Liver (tissue), 9 donors: Measurements from ENCODE around the gene CA11. TPM values are rescaled to one million over a fixed set of nuclear protein-coding genes. Genes with fewer than 3 reads are reported as not detected.
"Not testable (repeated sequence)": the region's sequence is repeated elsewhere in the genome, so short reads cannot be mapped to it uniquely, and the experiment has no call there.

ENCODE experiments used
- DNase-seq: peaks from one replicate; pipeline ENCODE4 v3.0.0-alpha.2; 2017; ENCODE audit warnings: low spot score
- H3K27ac ChIP-seq, 2 donors: one replicate each; pipeline ENCODE4 v1.7.0; 2013; ENCODE audit warnings: inconsistent platforms in 2 of 2, low read length in 2 of 2, control low read depth in 1 of 2, low read depth in 1 of 2, mild to moderate bottlenecking in 1 of 2
- H3K27me3 ChIP-seq, 4 donors: one replicate each; pipeline versions ENCODE4 v1.6.1 to v1.7.0; 2013; ENCODE audit warnings: low read length in 3 of 4, inconsistent platforms in 1 of 4, mild to moderate bottlenecking in 1 of 4, moderate library complexity in 1 of 4; ENCODE audit not compliant: control insufficient read depth in 4 of 4, insufficient read depth in 4 of 4
- H3K36me3 ChIP-seq, 4 donors: one replicate each; pipeline versions ENCODE4 v1.6.1 to v1.7.0; 2013; ENCODE audit warnings: low read length in 3 of 4, mild to moderate bottlenecking in 3 of 4, low read depth in 1 of 4, moderate library complexity in 1 of 4; ENCODE audit not compliant: control insufficient read depth in 4 of 4, insufficient read depth in 3 of 4
- H3K4me1 ChIP-seq, 4 donors: one replicate each; pipeline versions ENCODE4 v1.6.1 to v1.7.0; 2013; ENCODE audit warnings: low read length in 3 of 4, mild to moderate bottlenecking in 3 of 4, moderate library complexity in 1 of 4; ENCODE audit not compliant: control insufficient read depth in 4 of 4, insufficient read depth in 4 of 4
- H3K4me3 ChIP-seq, 3 donors: one replicate each; pipeline versions ENCODE4 v1.6.1 to v1.7.0; 2013; ENCODE audit warnings: low read length in 3 of 3, control low read depth in 1 of 3, low read depth in 1 of 3, mild to moderate bottlenecking in 1 of 3
- H3K9ac ChIP-seq, 2 donors: one replicate each; pipeline ENCODE4 v1.7.0; 2013; ENCODE audit warnings: low read length in 2 of 2, mild to moderate bottlenecking in 2 of 2, moderate library complexity in 2 of 2, control low read depth in 1 of 2, low read depth in 1 of 2
- H3K9me3 ChIP-seq, 4 donors: one replicate each; pipeline versions ENCODE4 v1.6.1 to v1.7.0; 2013; ENCODE audit warnings: low read length in 3 of 4; ENCODE audit not compliant: control insufficient read depth in 4 of 4
- EGR1 ChIP-seq, 2 donors: IDR thresholded peaks; 2 replicates each; pipeline ENCODE4 v1.6.1; 2016 to 2018; ENCODE audit warnings: antibody characterized with exemption in 2 of 2, low read depth in 2 of 2
- FOXA1 ChIP-seq: IDR thresholded peaks from 2 replicates; pipeline ENCODE4 v1.6.1; 2016; ENCODE audit warnings: antibody characterized with exemption
- FOXA2 ChIP-seq: IDR thresholded peaks from 2 replicates; pipeline ENCODE4 v1.6.1; 2016; ENCODE audit warnings: antibody characterized with exemption
- GABPA ChIP-seq, 2 donors: IDR thresholded peaks in 1 of 2; conservative IDR thresholded peaks in 1 of 2; 2 replicates each; pipeline ENCODE4 v1.6.1; 2016; ENCODE audit warnings: antibody characterized with exemption in 2 of 2, mild to moderate bottlenecking in 1 of 2, moderate library complexity in 1 of 2
- HNF4A ChIP-seq, 2 donors: conservative IDR thresholded peaks; 2 replicates each; pipeline ENCODE4 v1.6.1; 2016; ENCODE audit warnings: antibody characterized with exemption in 2 of 2, mild to moderate bottlenecking in 2 of 2
- HNF4G ChIP-seq: IDR thresholded peaks from 2 replicates; pipeline ENCODE4 v1.6.1; 2016; ENCODE audit warnings: antibody characterized with exemption
- JUND ChIP-seq, 2 donors: IDR thresholded peaks; 2 replicates each; pipeline ENCODE4 v1.6.1; 2016; ENCODE audit warnings: antibody characterized with exemption in 2 of 2
- NR2F2 ChIP-seq: IDR thresholded peaks from 2 replicates; pipeline ENCODE4 v1.6.1; 2016; ENCODE audit warnings: antibody characterized with exemption
- RAD21 ChIP-seq, 2 donors: IDR thresholded peaks; 2 replicates each; pipeline ENCODE4 v1.6.1; 2016; ENCODE audit warnings: antibody characterized with exemption in 2 of 2, mild to moderate bottlenecking in 2 of 2
- RXRA ChIP-seq, 2 donors: IDR thresholded peaks; 2 replicates each; pipeline ENCODE4 v1.6.1; 2017 to 2018; ENCODE audit warnings: antibody characterized with exemption in 2 of 2, mild to moderate bottlenecking in 1 of 2
- SP1 ChIP-seq: IDR thresholded peaks from 2 replicates; pipeline ENCODE4 v1.6.1; 2018; ENCODE audit warnings: antibody characterized with exemption, mild to moderate bottlenecking
- TAF1 ChIP-seq: conservative IDR thresholded peaks from 2 replicates; pipeline ENCODE4 v1.6.1; 2016; ENCODE audit warnings: antibody characterized with exemption, mild to moderate bottlenecking
- YY1 ChIP-seq: IDR thresholded peaks from 2 replicates; pipeline ENCODE4 v1.6.1; 2016; ENCODE audit warnings: antibody characterized with exemption, mild to moderate bottlenecking
- WGBS: extraction: QIAGEN DNeasy Blood & Tissue Kit; methylation state at CpG from one replicate; pipeline ENCODE4 v1.1.7; 2013; 5-methylcytosine and 5-hydroxymethylcytosine counted together
- polyA plus RNA-seq, 2 donors: library from polyadenylated mRNA; stranded (reverse) in 1 of 2; unstranded in 1 of 2; fragments of 200-250 nt in 1 of 2; fragments of >200 nt in 1 of 2; fragmentation: Nextera tagmentation in 1 of 2; extraction: Ambion mirVana in 1 of 2; gene quantifications; one replicate each; pipeline versions ENCODE4 v1.2.1 to v1.2.3, GENCODE V29; 2013 to 2015
- total RNA-seq, 2 donors: library from RNA; depleted of rRNA; stranded (reverse); fragments of >200 nt; gene quantifications; one replicate each; pipeline ENCODE4 v1.2.3, GENCODE V29; 2014
- TF ChIP-seq, protein P1 (sequence below): fragments of 150-350 bp; IDR thresholded peaks from 2 replicates; pipeline ENCODE4 v1.5.1; 2017; ENCODE audit warnings: improper control_type of control experiment, low read depth, low read length; ENCODE audit not compliant: missing input control
- TF ChIP-seq, protein P2 (sequence below): IDR thresholded peaks from 2 replicates; pipeline ENCODE4 v1.6.1; 2016; ENCODE audit warnings: antibody characterized with exemption
- TF ChIP-seq, protein P3 (sequence below): IDR thresholded peaks from 2 replicates; pipeline ENCODE4 v1.6.1; 2016; ENCODE audit warnings: antibody characterized with exemption, mild to moderate bottlenecking
- TF ChIP-seq, protein P4 (sequence below): IDR thresholded peaks from 2 replicates; pipeline ENCODE4 v1.6.1; 2016; ENCODE audit warnings: antibody characterized with exemption
- TF ChIP-seq, protein P5 (sequence below): IDR thresholded peaks from 2 replicates; pipeline ENCODE4 v1.6.1; 2016; ENCODE audit warnings: antibody characterized with exemption
- donor health status: healthy.
- donor health status: healthy.
- donor health status: healthy.
- donor health status: healthy.
- donor health status: healthy.

The CA11 gene
- total and polyA plus RNA-seq, 4 donors = 0.09 to 1.1 (median 0.34) TPM

DNA sequence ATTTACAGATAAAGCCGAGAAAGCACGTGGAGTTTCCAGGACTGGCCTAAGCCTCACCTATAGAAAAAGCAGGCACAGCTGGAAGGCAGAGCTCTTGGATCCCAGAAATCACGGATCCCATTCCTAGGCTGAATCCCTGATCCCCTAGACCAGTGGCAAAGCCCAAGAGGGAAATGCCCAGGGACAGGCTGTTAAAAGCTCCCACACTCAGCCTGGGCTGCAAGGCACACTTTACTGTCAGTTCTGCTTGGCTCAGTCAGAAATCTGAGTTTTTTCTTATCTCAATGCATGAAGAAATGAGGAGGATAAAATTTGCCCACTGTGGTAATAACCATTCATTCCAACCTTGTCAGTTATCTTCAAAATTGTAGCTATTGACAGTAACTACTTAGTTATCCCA lies 41.8 kb upstream of the CA11 start:
- DNase-seq = no peak
- H3K4me1 ChIP-seq = peaks cover 4 to 8% (median 7%) of the 10 kb centered on the region in 4 donors
- WGBS = 97% methylated on average over 3 of the region's 3 CpGs
- no peaks in the 10 kb centered on the region for H3K27me3 ChIP-seq
- TF ChIP-seq FOXA1 (no peak), YY1 (no peak), EGR1 (IDR thresholded peaks at IDR 0.05; ENCODE audit: low read depth in 2 of 2) (no peak), SP1 (no peak), GABPA (IDR thresholded peaks at IDR 0.05 in 1 of 2, conservative IDR thresholded peaks at IDR 0.05 in 1 of 2) (no peak), RXRA (IDR thresholded peaks at IDR 0.05) (no peak), HNF4G (no peak), RAD21 (IDR thresholded peaks at IDR 0.05) (no peak), HNF4A (conservative IDR thresholded peaks at IDR 0.05) (no peak), NR2F2 (no peak), TAF1 (no peak), FOXA2 (no peak), JUND (IDR thresholded peaks at IDR 0.05) (no peak)
- TF ChIP-seq, protein P1, sequence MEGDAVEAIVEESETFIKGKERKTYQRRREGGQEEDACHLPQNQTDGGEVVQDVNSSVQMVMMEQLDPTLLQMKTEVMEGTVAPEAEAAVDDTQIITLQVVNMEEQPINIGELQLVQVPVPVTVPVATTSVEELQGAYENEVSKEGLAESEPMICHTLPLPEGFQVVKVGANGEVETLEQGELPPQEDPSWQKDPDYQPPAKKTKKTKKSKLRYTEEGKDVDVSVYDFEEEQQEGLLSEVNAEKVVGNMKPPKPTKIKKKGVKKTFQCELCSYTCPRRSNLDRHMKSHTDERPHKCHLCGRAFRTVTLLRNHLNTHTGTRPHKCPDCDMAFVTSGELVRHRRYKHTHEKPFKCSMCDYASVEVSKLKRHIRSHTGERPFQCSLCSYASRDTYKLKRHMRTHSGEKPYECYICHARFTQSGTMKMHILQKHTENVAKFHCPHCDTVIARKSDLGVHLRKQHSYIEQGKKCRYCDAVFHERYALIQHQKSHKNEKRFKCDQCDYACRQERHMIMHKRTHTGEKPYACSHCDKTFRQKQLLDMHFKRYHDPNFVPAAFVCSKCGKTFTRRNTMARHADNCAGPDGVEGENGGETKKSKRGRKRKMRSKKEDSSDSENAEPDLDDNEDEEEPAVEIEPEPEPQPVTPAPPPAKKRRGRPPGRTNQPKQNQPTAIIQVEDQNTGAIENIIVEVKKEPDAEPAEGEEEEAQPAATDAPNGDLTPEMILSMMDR = no peak
- TF ChIP-seq, protein P2, sequence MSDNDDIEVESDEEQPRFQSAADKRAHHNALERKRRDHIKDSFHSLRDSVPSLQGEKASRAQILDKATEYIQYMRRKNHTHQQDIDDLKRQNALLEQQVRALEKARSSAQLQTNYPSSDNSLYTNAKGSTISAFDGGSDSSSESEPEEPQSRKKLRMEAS = no peak
- TF ChIP-seq, protein P3, sequence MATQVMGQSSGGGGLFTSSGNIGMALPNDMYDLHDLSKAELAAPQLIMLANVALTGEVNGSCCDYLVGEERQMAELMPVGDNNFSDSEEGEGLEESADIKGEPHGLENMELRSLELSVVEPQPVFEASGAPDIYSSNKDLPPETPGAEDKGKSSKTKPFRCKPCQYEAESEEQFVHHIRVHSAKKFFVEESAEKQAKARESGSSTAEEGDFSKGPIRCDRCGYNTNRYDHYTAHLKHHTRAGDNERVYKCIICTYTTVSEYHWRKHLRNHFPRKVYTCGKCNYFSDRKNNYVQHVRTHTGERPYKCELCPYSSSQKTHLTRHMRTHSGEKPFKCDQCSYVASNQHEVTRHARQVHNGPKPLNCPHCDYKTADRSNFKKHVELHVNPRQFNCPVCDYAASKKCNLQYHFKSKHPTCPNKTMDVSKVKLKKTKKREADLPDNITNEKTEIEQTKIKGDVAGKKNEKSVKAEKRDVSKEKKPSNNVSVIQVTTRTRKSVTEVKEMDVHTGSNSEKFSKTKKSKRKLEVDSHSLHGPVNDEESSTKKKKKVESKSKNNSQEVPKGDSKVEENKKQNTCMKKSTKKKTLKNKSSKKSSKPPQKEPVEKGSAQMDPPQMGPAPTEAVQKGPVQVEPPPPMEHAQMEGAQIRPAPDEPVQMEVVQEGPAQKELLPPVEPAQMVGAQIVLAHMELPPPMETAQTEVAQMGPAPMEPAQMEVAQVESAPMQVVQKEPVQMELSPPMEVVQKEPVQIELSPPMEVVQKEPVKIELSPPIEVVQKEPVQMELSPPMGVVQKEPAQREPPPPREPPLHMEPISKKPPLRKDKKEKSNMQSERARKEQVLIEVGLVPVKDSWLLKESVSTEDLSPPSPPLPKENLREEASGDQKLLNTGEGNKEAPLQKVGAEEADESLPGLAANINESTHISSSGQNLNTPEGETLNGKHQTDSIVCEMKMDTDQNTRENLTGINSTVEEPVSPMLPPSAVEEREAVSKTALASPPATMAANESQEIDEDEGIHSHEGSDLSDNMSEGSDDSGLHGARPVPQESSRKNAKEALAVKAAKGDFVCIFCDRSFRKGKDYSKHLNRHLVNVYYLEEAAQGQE = no peak
- TF ChIP-seq, protein P4, sequence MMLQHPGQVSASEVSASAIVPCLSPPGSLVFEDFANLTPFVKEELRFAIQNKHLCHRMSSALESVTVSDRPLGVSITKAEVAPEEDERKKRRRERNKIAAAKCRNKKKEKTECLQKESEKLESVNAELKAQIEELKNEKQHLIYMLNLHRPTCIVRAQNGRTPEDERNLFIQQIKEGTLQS = no peak
- TF ChIP-seq, protein P5, sequence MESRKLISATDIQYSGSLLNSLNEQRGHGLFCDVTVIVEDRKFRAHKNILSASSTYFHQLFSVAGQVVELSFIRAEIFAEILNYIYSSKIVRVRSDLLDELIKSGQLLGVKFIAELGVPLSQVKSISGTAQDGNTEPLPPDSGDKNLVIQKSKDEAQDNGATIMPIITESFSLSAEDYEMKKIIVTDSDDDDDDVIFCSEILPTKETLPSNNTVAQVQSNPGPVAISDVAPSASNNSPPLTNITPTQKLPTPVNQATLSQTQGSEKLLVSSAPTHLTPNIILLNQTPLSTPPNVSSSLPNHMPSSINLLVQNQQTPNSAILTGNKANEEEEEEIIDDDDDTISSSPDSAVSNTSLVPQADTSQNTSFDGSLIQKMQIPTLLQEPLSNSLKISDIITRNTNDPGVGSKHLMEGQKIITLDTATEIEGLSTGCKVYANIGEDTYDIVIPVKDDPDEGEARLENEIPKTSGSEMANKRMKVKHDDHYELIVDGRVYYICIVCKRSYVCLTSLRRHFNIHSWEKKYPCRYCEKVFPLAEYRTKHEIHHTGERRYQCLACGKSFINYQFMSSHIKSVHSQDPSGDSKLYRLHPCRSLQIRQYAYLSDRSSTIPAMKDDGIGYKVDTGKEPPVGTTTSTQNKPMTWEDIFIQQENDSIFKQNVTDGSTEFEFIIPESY = no peak
- H3K9ac ChIP-seq = no peak overlapping the region
- no peaks in the 10 kb centered on the region for H3K9me3 ChIP-seq
- no peak overlapping the region for H3K27ac ChIP-seq
- no peak overlapping the region for H3K4me3 ChIP-seq
- no peaks in the 10 kb centered on the region for H3K36me3 ChIP-seq

DNA sequence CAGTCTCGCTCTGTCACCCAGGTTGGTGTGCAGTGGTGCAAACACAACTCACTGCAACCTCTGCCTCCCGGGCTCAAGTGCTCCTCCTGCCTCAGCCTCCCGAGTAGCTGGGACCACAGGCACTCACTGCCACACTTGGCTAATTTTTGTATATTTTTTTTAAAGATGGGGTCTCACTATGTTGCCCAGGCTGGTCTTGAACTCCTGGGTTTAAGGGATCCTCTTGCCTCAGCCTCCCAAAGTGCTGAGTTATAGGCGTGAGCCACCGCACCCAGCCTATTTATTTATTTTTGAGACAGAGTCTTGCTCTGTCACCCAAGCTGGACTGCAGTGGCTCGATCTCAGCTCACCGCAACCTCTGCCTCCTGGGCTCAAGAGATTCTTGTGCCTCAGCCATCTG lies 40.6 kb upstream of the CA11 start:
- WGBS = 94% methylated on average over 7 of the region's 7 CpGs
- not testable (repeated sequence) for H3K9me3 ChIP-seq, H3K9ac ChIP-seq, H3K27me3 ChIP-seq, H3K36me3 ChIP-seq, H3K4me3 ChIP-seq, H3K4me1 ChIP-seq, DNase-seq, H3K27ac ChIP-seq
